Smooth muscle cell (in vitro differentiated cells): ENCODE measurements around the gene ENPP7. TPM values are rescaled to one million over a fixed set of nuclear protein-coding genes. Genes with fewer than 3 reads are reported as not detected.
"Not testable (repeated sequence)": the region's sequence is repeated elsewhere in the genome, so short reads cannot be mapped to it uniquely, and the experiment has no call there.

Experiments used
- DNase-seq: peaks from one replicate; lab custom pipeline; 2025; ENCODE audit not compliant: unreplicated experiment; lab: John Stamatoyannopoulos, UW
- H2AFZ ChIP-seq: fragments of 200-600 bp; sonication (generic); 2 replicates; pipeline ENCODE4 v1.6.0; 2016; ENCODE audit warnings: antibody characterized with exemption, low read depth, mild to moderate bottlenecking
- H3F3A ChIP-seq: fragments of 200-600 bp; sonication (generic); 2 replicates; pipeline ENCODE4 v1.6.0; 2017; ENCODE audit warnings: antibody characterized with exemption, low read depth
- H3K27ac ChIP-seq: fragments of 200-600 bp; sonication (generic); 2 replicates; pipeline ENCODE4 v1.5.1; 2016; ENCODE audit warnings: low read depth, mild to moderate bottlenecking
- H3K27me3 ChIP-seq: fragments of 200-600 bp; sonication (generic); 2 replicates; pipeline ENCODE4 v1.6.1; 2016; ENCODE audit warnings: low read depth, mild to moderate bottlenecking
- H3K36me3 ChIP-seq: fragments of 200-600 bp; sonication (generic); 2 replicates; pipeline ENCODE4 v1.5.1; 2016; ENCODE audit warnings: low read depth
- H3K4me1 ChIP-seq: fragments of 200-600 bp; sonication (generic); 2 replicates; pipeline ENCODE4 v1.5.1; 2016; ENCODE audit warnings: low read depth
- H3K4me2 ChIP-seq: fragments of 200-600 bp; sonication (generic); 2 replicates; pipeline ENCODE4 v1.6.0; 2016; ENCODE audit warnings: mild to moderate bottlenecking
- H3K4me3 ChIP-seq: fragments of 200-600 bp; sonication (generic); 2 replicates; pipeline ENCODE4 v1.5.1; 2016; ENCODE audit warnings: mild to moderate bottlenecking
- H3K79me2 ChIP-seq: fragments of 200-600 bp; sonication (generic); 2 replicates; pipeline ENCODE4 v1.6.0; 2016; ENCODE audit warnings: low read depth, mild to moderate bottlenecking
- H3K9ac ChIP-seq: fragments of 200-600 bp; sonication (generic); 2 replicates; pipeline ENCODE4 v1.6.0; 2016; ENCODE audit warnings: low read depth
- H3K9me3 ChIP-seq: fragments of 200-600 bp; sonication (generic); replicated peaks from 2 replicates; pipeline ENCODE4 v1.5.1; 2016; ENCODE audit warnings: low read depth
- H4K20me1 ChIP-seq: fragments of 200-600 bp; sonication (generic); 2 replicates; pipeline ENCODE4 v1.6.0; 2016; ENCODE audit warnings: low read depth
- CTCF ChIP-seq: fragments of 200-600 bp; sonication (generic); IDR thresholded peaks from 2 replicates; pipeline ENCODE4 v1.5.1; 2017; ENCODE audit warnings: borderline replicate concordance, mild to moderate bottlenecking, antibody characterized with exemption; ENCODE audit not compliant: insufficient read depth, poor library complexity, severe bottlenecking
- WGBS: methylation state at CpG from one replicate; pipeline ENCODE4 v1.1.7; 2016; ENCODE audit warnings: low lambda C conversion rate; 5-methylcytosine and 5-hydroxymethylcytosine counted together
- polyA plus RNA-seq: library from polyadenylated mRNA; unstranded; fragments of >200 nt; fragmentation: Nextera tagmentation; extraction: Ambion mirVana; gene quantifications from 2 replicates; pipeline ENCODE4 v1.2.1, GENCODE V29; 2016
- total RNA-seq: library from RNA; depleted of rRNA; stranded (reverse); fragments of >200 nt; gene quantifications from 2 replicates; pipeline ENCODE4 v1.2.3, GENCODE V29; 2014

The ENPP7 gene
- total and polyA plus RNA-seq, 2 experiments from 2014 or later = not detected

DNA sequence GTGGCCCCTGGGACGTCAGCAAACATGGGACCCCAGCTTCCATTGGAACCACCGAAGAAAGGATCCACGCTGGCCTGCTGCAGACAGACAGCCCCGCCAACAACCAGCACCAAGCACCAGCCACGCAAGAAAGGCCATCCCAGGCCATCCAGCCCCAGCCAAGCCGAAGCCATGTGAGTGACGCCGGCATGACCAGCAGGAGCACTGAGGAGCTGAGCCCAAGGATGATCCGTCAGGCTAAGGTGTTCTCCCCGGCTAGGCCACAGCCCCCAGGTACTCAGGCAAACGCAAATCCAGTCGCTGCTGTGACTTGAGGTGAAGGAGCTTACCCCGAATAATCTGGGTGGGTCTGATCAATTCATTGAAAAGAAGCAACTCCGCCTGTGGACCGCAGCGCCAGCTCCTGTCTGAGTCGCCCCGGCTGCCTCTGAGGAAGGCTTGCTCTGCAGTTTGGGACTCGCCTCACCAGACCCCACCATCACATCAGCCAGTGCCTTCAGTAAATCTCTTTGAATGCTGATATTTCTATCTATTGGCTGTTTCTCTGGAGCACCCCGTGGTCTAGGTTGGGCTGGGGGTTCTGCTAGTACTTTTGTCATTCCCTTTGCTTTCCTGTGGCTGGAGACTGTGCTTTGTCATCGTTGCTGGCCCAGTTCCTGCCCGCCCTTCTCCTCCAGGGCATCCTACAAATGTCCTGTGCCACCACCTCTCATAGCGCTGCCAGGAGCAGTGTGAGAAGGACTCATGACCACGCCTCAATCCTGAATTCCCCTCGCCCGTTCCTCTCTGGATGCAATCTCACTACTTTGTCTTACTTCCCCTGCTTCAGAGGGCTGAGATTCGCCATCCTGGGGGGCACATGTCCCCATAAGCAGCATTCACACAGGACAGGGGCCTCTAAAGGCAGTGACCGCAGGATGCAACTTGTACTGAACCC is 39.1 kb downstream of the ENPP7 start:
- no peak overlapping the region for H3K4me3 ChIP-seq
- H3K9me3 ChIP-seq = no peaks in the 10 kb centered on the region
- DNase-seq = no peak
- H3K79me2 ChIP-seq = no peaks in the 10 kb centered on the region
- WGBS = 91% methylated on average over 28 of the region's 28 CpGs
- H3K36me3 ChIP-seq = no peaks in the 10 kb centered on the region
- no peaks in the 10 kb centered on the region for H4K20me1 ChIP-seq
- no peak for TF ChIP-seq CTCF
- H3K4me1 ChIP-seq = no peaks in the 10 kb centered on the region
- no peaks in the 10 kb centered on the region for H3F3A ChIP-seq
- H3K9ac ChIP-seq = no peak overlapping the region
- no peak overlapping the region for H3K27ac ChIP-seq
- H3K27me3 ChIP-seq = peaks cover 19% of the 10 kb centered on the region
- H2AFZ ChIP-seq = no peak overlapping the region
- H3K4me2 ChIP-seq = no peak overlapping the region

DNA sequence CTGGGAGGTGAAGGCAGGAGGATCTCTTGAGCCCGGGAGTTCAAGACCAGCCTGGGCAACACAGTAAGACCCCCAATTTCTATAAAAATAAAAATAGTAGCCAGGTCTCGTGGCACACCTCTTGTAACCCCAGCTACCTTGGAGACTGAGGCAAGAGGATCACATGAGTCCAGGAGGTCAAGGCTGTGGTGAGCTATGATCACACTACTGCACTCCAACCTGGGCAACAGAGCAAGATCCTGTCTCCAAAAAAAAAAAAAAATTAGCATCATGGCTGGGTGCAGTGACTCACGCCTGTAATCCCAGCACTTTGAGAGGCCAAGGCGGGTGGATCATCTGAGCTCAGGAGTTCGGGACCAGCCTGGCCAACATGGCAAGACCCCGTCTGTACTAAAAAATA is 40.5 kb downstream of the ENPP7 start:
- WGBS = 90% methylated on average over 6 of the region's 6 CpGs

DNA sequence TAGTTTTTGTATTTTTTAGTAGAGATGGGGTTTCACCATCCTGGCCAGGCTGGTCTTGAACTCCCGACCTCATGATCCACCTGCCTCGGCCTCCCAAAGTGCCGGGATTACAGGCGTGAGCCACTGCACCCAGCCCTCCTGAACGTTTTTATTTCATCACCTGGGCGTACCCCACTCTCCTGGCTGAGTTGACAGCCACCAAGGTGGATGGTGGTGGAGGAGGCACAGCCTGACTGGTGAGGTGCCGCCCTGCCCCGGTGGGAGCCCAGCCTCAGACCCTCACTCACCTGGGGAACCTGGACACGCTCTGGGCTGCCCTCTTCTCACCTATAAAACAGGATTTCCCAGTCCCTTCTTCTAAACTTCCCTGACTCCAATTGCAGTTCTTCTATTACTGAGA is 42.0 kb downstream of the ENPP7 start:
- H3K27ac ChIP-seq, H4K20me1 ChIP-seq, H3K36me3 ChIP-seq, H3K79me2 ChIP-seq, H3K4me3 ChIP-seq, H3K9ac ChIP-seq, H2AFZ ChIP-seq, H3K9me3 ChIP-seq, H3K4me2 ChIP-seq, H3F3A ChIP-seq, DNase-seq: not testable (repeated sequence)
- 88% methylated on average over 9 of the region's 9 CpGs for WGBS
- Histone ChIP-seq H3K4me1 (peaks cover 17% of the 10 kb centered on the region), H3K27me3 (peaks cover 34% of the 10 kb centered on the region)

More for the DNA sequence above, 40.5 kb downstream of the ENPP7 start:
- no peak for TF ChIP-seq CTCF
- DNase-seq = no peak
- Histone ChIP-seq H3K9me3 (no peaks in the 10 kb centered on the region), H3K36me3 (no peaks in the 10 kb centered on the region), H3F3A (no peaks in the 10 kb centered on the region), H3K27ac (no peak overlapping the region), H2AFZ (no peak overlapping the region), H4K20me1 (no peaks in the 10 kb centered on the region), H3K4me2 (no peak overlapping the region), H3K9ac (no peak overlapping the region), H3K4me1 (peaks cover 6% of the 10 kb centered on the region), H3K27me3 (peaks cover 29% of the 10 kb centered on the region), H3K4me3 (no peak overlapping the region), H3K79me2 (no peaks in the 10 kb centered on the region)

DNA sequence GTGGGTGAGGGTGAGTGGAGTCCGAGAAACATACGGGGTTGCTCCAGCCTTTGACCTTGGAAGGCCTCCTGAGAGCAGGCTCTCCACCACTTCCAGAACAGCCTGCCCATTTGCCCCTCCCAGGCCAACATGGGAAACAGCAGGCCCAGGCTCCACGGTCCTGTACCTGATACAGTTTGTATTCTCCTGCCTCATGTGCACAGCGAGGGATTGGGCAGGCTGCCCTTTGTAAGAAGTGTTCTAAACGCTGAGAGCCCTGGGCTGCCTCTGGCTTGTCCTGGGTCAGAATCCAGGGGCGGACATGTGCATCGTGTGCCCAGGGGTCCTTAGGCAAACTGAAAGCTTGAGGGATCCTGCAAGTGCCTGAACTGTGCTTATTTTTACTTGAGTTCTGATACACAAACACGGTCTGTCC is 43.8 kb downstream of the ENPP7 start:
- H3K79me2 ChIP-seq = no peaks in the 10 kb centered on the region
- peaks cover 8% of the 10 kb centered on the region for H3F3A ChIP-seq
- no peak for DNase-seq
- no peak overlapping the region for H3K4me3 ChIP-seq
- no peaks in the 10 kb centered on the region for H3K36me3 ChIP-seq
- TF ChIP-seq CTCF = no peak
- H3K27me3 ChIP-seq = peaks cover 34% of the 10 kb centered on the region
- no peak overlapping the region for H3K27ac ChIP-seq
- 87% methylated on average over 8 of the region's 8 CpGs for WGBS
- peaks cover 18% of the 10 kb centered on the region for H3K4me1 ChIP-seq
- no peaks in the 10 kb centered on the region for H3K9me3 ChIP-seq
- no peak overlapping the region for H3K9ac ChIP-seq
- H2AFZ ChIP-seq = no peak overlapping the region
- no peak overlapping the region for H3K4me2 ChIP-seq
- peaks cover under 1% of the 10 kb centered on the region for H4K20me1 ChIP-seq
